Midbrain (tissue), 1 donor: ENCODE results near the gene FCN2.

Source experiments
- DNase-seq: peaks from one replicate; lab custom pipeline; 2025; lab: John Stamatoyannopoulos, UW

Gene FCN2

DNA sequence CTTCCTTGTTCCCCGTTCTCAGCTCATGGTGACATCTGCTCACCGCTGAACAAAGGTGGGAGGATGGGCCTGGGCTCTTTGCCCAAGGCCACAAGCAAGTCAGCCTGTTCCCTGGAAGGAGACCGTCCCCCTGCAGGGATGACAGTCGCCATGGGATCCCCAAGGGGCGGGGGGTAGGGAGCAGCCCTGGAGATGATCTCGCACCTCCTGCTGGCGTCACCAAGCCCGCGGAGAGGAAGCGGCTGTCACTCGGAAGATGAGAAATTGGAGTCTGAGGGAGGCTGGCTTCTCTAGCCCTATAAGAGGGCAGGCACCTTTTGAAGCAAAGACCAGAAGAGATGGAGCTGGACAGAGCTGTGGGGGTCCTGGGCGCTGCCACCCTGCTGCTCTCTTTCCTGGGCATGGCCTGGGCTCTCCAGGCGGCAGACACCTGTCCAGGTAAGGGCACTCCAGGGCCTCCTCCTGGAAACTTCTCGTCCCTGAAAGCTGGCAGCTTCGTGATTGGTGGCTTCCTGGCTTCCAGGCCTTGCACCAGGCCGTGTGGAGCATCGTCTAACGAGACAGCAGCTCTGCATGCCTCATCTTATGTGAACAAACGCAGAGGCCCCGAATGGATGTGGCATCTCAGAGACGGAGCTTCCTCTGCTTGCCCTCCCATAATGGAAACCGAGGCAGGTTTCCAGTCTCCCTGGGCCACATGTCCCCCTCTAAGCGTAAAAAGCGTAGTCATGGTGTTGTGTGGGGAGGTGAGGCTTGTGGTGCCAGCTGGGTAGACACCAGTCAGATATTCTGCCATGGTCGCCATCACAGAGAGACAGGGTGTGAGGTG is at the start of gene FCN2:
Gene FCN2 (plus strand): TSS at position 327 of the 829 bp plus-strand sequence. CDS start 12 bp downstream, at position 339.
- DNase-seq: no peak

GRCh38 chr9:134830926-134831720 is 49.5 kb upstream of the FCN2 start:
- no peak for DNase-seq

- no peak for DNase-seq
Observed at GRCh38 chr9:134832471-134832870, 48.1 kb upstream of the FCN2 start.

DNA sequence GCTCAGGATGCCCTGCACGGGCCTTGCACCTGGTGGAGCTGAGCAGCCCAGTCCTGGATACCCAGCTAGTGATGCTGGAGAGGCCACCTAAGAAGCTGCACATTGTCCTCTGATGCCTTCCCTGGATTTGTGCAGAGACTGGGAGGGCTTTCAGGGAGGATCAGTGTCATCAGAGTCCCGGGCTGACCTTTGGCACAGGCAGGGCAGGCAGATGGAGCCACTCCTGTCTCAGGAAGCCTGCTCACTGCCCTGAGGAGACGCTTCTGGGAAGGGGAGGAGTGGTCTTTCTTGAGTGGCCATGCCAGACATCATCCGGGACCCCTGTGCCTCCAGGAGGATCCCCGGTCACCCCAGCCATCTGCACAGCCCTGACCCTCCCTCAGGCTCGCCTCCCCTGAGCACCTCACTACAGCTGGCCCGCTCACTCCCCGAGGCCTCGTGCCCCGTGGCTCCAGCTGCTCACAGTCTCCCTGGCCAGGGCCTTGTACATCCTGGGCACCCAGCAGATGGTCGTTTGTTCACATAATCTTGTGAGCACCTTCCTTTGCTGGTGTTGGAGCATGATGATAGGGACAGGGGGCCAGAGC is 47.2 kb upstream of the FCN2 start:
- DNase-seq: no peak

DNA sequence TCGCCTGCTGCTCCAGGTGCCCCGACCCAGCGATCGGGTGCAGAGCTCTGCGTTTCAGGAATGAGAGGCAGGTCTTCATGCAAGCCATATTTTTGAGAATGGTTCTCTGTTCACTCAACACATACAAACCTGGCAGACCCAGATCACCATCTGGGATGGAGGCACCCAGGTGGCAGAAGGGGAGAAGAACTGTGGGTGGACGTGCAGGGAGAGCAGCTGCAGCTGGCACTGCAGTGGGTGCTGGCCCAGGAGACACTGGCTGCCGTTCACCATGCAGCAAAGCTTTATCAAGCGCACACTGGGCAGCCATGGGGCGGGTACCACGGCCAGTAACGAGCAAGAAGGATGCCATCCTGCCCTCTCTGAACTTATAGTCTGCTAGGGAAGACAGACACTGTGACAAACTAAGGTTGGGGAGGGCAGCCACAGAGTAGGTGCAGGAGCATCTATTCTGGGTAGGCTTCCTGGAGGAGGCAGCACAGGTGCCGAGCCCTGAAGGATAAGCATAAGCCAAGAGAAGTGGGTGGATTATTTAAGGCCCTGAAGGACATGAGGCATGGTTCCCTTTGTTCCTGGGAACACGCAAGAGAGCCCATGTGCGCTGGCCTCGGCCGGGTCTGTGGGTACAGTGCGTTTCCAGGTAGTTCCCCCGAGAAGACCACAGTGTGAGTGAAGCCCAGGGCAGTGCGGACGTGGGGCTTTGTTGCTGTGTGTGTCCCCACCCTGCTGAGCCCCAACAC is 46.2 kb upstream of the FCN2 start:
- no peak for DNase-seq

- DNase-seq: no peak
Observed at GRCh38 chr9:134834957-134835419, 45.6 kb upstream of the FCN2 start.

GRCh38 chr9:134835448-134835847 is 45.2 kb upstream of the FCN2 start:
- DNase-seq: no peak

DNA sequence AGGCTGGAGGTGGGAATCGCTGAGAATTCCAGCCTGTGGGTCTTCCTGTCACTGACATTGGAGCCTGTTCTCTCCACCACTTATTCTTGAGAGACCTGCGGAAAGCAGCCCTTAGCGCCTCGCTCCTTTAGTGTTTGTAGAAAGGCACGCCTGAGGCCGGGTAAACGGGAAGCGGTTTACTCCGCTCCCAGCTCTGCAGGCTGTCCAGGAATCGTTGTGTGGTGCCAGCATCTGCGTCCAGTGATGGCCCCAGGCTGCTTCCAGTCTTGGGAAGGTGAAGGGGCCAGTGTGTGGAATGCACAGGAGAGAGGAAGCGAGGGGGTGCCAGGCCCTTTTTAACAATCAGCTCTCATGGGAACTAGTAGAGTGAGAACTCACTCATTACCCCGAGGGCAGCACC is 44.6 kb upstream of the FCN2 start:
- no peak for DNase-seq

DNA sequence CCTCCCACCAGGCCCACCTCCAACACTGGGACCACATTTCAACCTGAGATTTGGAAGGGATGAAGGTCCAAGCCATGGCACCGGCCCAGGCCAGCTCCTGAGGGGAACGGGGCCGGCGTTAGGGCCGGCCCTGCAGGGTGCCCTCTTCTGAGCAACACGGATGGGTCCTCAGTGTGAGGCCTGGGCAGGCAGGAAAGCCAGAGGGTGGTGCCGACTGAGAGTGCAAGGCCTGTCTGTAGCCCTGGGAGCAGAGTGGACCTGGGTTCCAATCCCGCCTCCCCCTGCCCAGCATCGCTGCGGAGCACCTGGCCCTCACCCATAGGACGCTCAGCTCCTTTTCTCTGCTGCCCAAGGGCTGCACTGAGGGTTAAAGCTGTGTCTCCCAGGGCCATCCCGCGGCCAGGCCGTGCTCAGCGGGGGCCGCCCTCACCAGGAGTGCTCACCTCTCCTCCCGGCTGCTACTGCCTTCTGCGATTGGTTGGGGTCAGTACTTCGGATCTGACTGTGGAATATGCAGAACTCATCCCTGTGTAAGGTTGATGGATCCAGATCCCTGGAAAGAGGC is 44.1 kb upstream of the FCN2 start:
- DNase-seq: no peak

- no peak for DNase-seq
Observed at GRCh38 chr9:134837529-134837928, 43.1 kb upstream of the FCN2 start.

DNA sequence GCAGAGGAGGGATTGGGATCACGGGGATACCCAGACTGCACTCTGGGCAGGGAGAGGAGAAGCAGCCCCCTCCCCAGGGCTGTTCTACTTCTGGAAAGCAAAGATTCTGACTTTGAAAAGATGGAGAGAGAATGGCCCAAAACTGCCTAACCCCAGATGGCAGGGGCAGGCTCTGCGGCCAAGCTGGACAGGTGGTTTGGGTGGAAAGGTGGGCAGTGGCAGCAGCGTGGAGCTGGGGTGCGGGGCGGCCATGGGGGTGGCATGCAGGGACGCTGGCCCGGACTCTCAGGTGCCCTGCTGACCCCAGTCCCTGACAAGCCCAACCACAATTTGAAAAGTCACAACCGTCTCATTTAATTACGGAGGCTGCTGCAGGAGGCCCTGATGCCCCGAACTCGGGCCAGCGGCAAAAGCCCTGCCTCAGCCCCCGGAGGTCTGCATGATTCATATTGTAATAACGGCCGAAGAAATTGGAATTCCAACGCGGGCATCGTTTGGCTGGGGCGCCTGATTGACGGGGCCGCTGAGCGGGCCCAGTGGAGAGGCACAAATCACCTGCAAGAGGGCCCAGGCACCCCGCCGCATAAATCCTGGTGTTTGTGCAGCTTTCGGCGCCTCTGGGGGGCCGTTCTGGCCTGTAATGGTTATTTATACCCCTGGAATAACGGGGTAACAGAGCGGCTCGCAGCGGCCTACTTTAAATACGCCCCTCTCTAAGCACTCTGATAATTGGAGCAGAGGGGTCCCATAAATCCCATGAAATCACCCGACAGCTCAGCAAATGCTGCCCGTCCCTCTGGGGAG is 41.8 kb upstream of the FCN2 start:
- DNase-seq: no peak

DNA sequence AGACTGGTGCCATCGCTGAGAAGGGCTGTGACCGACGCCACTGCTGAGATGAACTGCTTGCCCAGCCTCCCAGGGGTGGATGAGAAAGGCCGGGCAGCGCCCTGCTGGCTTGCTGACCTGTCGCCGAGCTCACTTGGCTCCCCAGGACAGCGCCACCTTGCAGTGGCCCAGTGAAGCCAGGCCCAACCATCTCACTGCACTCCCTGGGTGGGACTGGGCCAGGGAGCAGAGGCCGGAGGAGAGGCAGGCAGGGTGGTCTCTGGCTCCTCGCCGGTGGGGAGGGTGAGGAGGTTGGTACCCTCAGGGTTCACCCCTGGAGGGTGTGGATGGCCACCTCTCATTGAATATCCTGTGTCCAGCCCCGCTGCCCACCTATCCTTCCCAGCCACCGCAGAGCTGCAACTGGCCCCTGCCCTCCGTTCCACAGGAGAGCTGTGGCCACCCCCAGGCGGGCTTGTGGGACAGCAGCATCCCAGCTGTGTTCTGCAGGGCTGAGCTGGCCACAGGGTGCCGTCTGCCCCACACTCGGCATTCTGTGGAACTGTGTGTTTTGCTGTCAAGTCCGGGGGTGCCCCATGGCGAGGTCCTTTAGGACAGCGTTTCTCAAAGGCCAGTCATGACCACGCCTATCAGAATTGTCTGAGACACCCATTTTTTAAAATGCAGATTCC is 41.0 kb upstream of the FCN2 start:
- DNase-seq: no peak

DNA sequence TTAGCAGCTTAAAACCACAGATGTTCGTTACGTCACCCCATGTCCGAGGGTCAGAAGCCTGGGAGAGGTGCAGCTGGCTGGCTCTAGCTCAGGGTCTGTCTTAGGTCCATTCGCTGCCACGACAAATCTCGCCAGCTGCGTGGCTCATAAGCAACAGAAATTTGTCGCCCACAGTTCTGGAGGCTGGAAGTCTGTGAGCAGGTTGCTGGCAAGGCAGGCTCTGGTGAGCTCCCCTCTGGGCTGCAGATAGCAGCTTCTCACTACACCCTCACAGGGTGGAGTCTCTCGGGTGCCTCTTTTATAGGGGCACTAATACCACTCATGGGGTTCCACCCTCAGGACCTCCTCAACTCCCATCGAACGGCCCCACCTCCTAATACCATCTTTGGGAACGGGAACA is 40.1 kb upstream of the FCN2 start:
- no peak for DNase-seq

DNA sequence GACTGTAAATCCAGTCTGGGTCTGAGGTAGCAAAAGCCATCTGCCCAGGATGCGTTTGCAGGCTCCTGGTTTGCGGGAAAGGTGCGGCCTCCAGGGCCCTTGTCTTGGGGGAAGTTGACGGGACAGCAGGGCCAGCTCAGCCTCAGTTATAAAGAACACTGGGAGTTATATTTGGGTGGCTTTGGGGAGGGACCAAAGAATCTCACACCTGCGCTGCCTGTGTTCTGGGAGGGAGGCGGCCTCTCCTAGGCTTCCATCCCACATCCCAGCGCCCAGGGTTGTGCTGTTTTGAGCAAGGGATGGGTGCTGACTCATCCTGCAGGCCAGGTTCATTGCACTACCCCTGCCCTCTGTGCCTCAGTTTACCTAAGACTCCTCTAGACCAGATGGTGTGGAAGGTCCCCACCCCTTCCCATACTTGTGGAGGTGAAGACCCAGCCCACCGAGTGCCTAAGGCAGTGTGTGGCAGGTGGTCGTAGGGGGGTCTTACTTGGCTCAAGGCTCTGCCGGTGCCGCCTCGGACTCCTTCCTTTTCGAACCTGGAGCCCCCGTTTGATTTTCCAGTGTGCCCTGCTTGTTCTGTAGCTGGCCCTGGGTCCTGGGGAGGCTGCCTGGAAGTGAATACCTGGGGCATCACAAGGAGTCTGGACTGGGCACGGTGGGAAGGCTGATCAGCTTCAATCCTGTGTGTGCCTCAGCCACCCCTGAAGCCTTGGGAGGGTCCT is 39.3 kb upstream of the FCN2 start:
- DNase-seq: no peak

DNA sequence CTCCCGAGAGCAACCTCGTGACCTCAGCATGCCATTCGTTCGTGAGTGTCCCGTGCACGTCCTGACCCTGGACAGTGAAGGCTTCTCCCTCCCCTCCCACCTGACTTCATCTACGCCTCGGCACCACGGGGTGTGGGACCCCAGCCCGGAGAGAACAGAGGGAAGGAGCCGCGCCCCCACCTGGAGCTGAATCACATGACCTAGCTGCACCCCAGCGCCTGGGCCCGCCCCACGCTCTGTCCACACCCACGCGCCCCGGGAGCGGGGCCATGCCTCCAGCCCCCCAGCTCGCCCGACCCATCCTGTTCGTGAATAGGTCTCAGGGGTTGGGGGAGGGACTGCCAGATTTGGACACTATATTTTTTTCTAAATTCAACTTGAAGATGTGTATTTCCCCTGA is 38.3 kb upstream of the FCN2 start:
- DNase-seq: no peak

GRCh38 chr9:134843740-134844139 is 36.9 kb upstream of the FCN2 start:
- no peak for DNase-seq

- DNase-seq: no peak
Observed at GRCh38 chr9:134844821-134845220, 35.8 kb upstream of the FCN2 start.

- no peak for DNase-seq
Observed at GRCh38 chr9:134846187-134846586, 34.4 kb upstream of the FCN2 start.

GRCh38 chr9:134846699-134847098 is 33.9 kb upstream of the FCN2 start:
- no peak for DNase-seq

GRCh38 chr9:134847138-134847537 is 33.5 kb upstream of the FCN2 start:
- no peak for DNase-seq
